ENCODE measurements around the gene ALX3.
"Not testable (repeated sequence)": the region's sequence is repeated elsewhere in the genome, so short reads cannot be mapped to it uniquely, and the experiment has no call there.

Gene ALX3

GRCh38 chr1:110034451-110035235 lies 35.8 kb downstream of the ALX3 start, which contains the start of gene STRIP1:
STRIP1 (plus strand) TSS chr1:110034624; CDS start chr1:110034638, 14 bp downstream.
- Histone ChIP-seq H3K36me3 (peaks cover 40% of the 10 kb centered on the region), H3K27ac (peak within 1 kb of the TSS; percentile 95), H3K4me3 (ENCODE audit: low read depth, low read length) (peak within 1 kb of the TSS; percentile 97), H3K9me3 (ENCODE audit: severe bottlenecking) (no peaks in the 10 kb centered on the region), H3K27me3 (ENCODE audit: insufficient read depth, low read depth, severe bottlenecking) (no peaks in the 10 kb centered on the region)
- no peak for TF ChIP-seq CTCF (IDR thresholded peaks at IDR 0.05; ENCODE audit: low read depth, low read length)
- DNase-seq = peak; percentile 94

DNA sequence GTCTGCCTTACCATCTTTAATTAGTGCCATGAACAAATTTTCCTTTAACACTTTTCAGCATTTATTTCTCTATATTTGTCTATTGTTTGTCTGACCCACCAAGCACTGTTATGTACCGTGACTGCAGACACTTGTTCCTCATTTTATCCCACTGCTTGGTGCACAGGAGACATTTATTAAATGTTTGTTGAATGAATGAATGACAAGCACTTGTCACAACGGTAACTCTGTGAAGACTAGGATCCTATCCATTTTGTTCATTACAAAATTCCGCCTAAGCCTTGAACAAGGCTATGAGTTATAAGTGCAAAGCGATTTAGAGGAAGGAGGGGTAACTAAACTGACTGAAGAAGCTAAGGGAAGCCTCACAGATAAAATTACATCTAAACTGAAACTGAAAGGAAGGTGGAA lies 36.4 kb downstream of the ALX3 start:
- Histone ChIP-seq H3K9me3 (ENCODE audit: severe bottlenecking) (no peaks in the 10 kb centered on the region), H3K36me3 (peaks cover 34% of the 10 kb centered on the region), H3K27me3 (ENCODE audit: insufficient read depth, low read depth, severe bottlenecking) (no peaks in the 10 kb centered on the region), H3K27ac (peak overlapping the region; percentile 95), H3K4me3 (ENCODE audit: low read depth, low read length) (peak overlapping the region; percentile 97)
- no peak for TF ChIP-seq CTCF (IDR thresholded peaks at IDR 0.05; ENCODE audit: low read depth, low read length)
- DNase-seq = no peak

- Histone ChIP-seq H3K9me3 (ENCODE audit: severe bottlenecking) (no peaks in the 10 kb centered on the region), H3K27me3 (ENCODE audit: insufficient read depth, low read depth, severe bottlenecking) (no peaks in the 10 kb centered on the region), H3K27ac (no peak overlapping the region), H3K4me3 (ENCODE audit: low read depth, low read length) (no peak overlapping the region), H3K36me3 (peaks cover 28% of the 10 kb centered on the region)
- no peak for DNase-seq
- no peak for TF ChIP-seq CTCF (IDR thresholded peaks at IDR 0.05; ENCODE audit: low read depth, low read length)
Observed at GRCh38 chr1:110033421-110033820, 37.1 kb downstream of the ALX3 start.

DNA sequence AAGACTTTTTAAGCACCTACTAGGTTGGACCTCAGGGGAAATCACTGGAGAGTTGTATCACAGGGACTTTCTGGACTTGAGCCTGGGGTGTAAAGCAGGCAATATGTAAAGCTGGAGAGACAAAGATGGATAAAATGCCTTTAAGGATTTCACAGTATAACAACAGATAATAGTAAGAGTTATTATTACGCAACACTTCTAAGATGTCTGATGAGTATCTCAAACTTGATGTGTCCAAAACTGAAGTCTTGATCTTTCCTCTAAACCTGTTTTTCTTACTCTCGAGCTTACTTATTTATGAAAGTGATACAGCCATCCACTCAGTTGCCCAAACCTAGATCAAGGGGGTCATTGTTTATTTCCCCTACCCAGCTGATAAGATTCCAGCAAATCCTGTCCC lies 38.1 kb downstream of the ALX3 start:
- no peak for DNase-seq
- Histone ChIP-seq H3K27ac (no peak overlapping the region), H3K4me3 (ENCODE audit: low read depth, low read length) (no peak overlapping the region), H3K27me3 (ENCODE audit: insufficient read depth, low read depth, severe bottlenecking) (no peaks in the 10 kb centered on the region), H3K9me3 (ENCODE audit: severe bottlenecking) (no peaks in the 10 kb centered on the region), H3K36me3 (peaks cover 19% of the 10 kb centered on the region)
- no peak for TF ChIP-seq CTCF (IDR thresholded peaks at IDR 0.05; ENCODE audit: low read depth, low read length)

- H3K9me3 ChIP-seq (ENCODE audit: severe bottlenecking); H3K36me3 ChIP-seq; H3K27ac ChIP-seq; DNase-seq; H3K27me3 ChIP-seq (ENCODE audit: insufficient read depth, low read depth, severe bottlenecking); H3K4me3 ChIP-seq (ENCODE audit: low read depth, low read length): not testable (repeated sequence)
Observed at GRCh38 chr1:110030687-110031086, 39.8 kb downstream of the ALX3 start.

DNA sequence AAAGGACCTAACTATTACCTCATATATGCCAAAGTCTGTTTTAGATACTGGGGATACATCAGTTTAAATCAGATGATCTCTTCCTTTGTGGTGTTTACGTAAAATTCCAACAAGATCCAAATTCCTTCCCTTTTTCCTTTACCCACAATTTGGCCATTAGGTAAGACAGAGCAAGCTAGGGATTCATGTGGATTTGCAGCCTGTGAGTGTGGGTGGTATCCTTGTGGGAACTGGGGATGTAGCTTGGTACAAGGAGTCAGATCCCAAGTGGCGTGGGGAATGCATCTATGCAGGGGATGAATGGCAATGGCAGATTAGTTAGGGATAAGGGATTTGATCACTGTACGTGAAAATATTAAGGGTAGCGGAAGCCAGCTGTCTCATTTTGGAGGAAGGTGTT lies 45.9 kb downstream of the ALX3 start:
- TF ChIP-seq CTCF (IDR thresholded peaks at IDR 0.05; ENCODE audit: low read depth, low read length) = no peak
- H3K27ac ChIP-seq = no peak overlapping the region
- H3K4me3 ChIP-seq (ENCODE audit: low read depth, low read length) = no peak overlapping the region
- H3K9me3 ChIP-seq (ENCODE audit: severe bottlenecking) = no peaks in the 10 kb centered on the region
- no peak for DNase-seq
- no peaks in the 10 kb centered on the region for H3K27me3 ChIP-seq (ENCODE audit: insufficient read depth, low read depth, severe bottlenecking)
- H3K36me3 ChIP-seq = peaks cover 48% of the 10 kb centered on the region

Data from WERI-Rb-1 (cell line).